HG03520 (cell line): ENCODE measurements around the gene GGTA1.

Experiments
- ATAC-seq: cut with Tn5 transposase; IDR thresholded peaks from one replicate; pipeline ENCODE4 v1.9.1; 2021; ENCODE audit warnings: mild to moderate bottlenecking, moderate library complexity; ENCODE audit not compliant: unreplicated experiment

Gene GGTA1

GRCh38 chr9:121500165-121500478 lies 478 bp upstream of the GGTA1 start:
- ATAC-seq: no peak

GRCh38 chr9:121499177-121499426 lies 542 bp downstream of the GGTA1 start:
- ATAC-seq: no peak

GRCh38 chr9:121498487-121499176 lies 1.0 kb downstream of the GGTA1 start:
- ATAC-seq: no peak

GRCh38 chr9:121498150-121498486 lies 1.5 kb downstream of the GGTA1 start:
- peak; percentile 56 for ATAC-seq

- ATAC-seq: no peak
Observed at GRCh38 chr9:121495976-121496375, 3.7 kb downstream of the GGTA1 start.

- no peak for ATAC-seq
Observed at GRCh38 chr9:121494192-121494591, 5.5 kb downstream of the GGTA1 start.

- ATAC-seq: no peak
Observed at GRCh38 chr9:121491111-121491510, 8.5 kb downstream of the GGTA1 start.

GRCh38 chr9:121489344-121489743 lies 10.3 kb downstream of the GGTA1 start:
- ATAC-seq: no peak

GRCh38 chr9:121486043-121486442 lies 13.6 kb downstream of the GGTA1 start:
- ATAC-seq: no peak

GRCh38 chr9:121485623-121486022 lies 14.0 kb downstream of the GGTA1 start:
- ATAC-seq: no peak

- no peak for ATAC-seq
Observed at GRCh38 chr9:121484651-121485446, 14.8 kb downstream of the GGTA1 start.

GRCh38 chr9:121483473-121484031 lies 16.1 kb downstream of the GGTA1 start:
- no peak for ATAC-seq

- ATAC-seq: no peak
Observed at GRCh38 chr9:121483049-121483448, 16.6 kb downstream of the GGTA1 start.

- no peak for ATAC-seq
Observed at GRCh38 chr9:121478816-121479676, 20.6 kb downstream of the GGTA1 start.

- ATAC-seq: no peak
Observed at GRCh38 chr9:121476156-121476555, 23.5 kb downstream of the GGTA1 start.

GRCh38 chr9:121474231-121474947 lies 25.3 kb downstream of the GGTA1 start:
- ATAC-seq: no peak

- ATAC-seq: no peak
Observed at GRCh38 chr9:121473229-121473628, 26.4 kb downstream of the GGTA1 start.

- no peak for ATAC-seq
Observed at GRCh38 chr9:121472446-121472845, 27.2 kb downstream of the GGTA1 start.

- ATAC-seq: no peak
Observed at GRCh38 chr9:121466142-121466541, 33.5 kb downstream of the GGTA1 start.

- ATAC-seq: no peak
Observed at GRCh38 chr9:121464968-121465367, 34.7 kb downstream of the GGTA1 start.
